ENCODE measurements around the gene MICU2. TPM values are rescaled to one million over a fixed set of nuclear protein-coding genes. Genes with fewer than 3 reads are reported as not detected.

The MICU2 gene
- total RNA-seq, 2 experiments from 2014 or later: 28.0 to 30.5 TPM

GRCh38 chr13:21584973-21585592 is 18.9 kb downstream of the MICU2 start:
- POLR2A ChIA-PET: no interaction called here
- DNase-seq (no peak), ATAC-seq (no peak)
- Mint-ChIP-seq H3K4me3 (no peak overlapping the region), H3K9me3 (peaks cover 9% of the 10 kb centered on the region), H3K27me3 (no peaks in the 10 kb centered on the region), H3K27ac (no peak overlapping the region), H3K4me1 (ENCODE audit: low read depth) (peaks cover 38% of the 10 kb centered on the region), H3K36me3 (ENCODE audit: low read depth) (peaks cover 24% of the 10 kb centered on the region)
- intact Hi-C loops (cut with micrococcal nuclease): no loop called here
- CTCF ChIA-PET: interaction anchor here (0.7 to 0.8 kb wide), 2 partner anchors 27 to 28 kb away, joined by 3 read pairs; no protein-coding TSS in a partner anchor
- no peak for TF ChIP-seq CTCF (IDR thresholded peaks at IDR 0.05)

GRCh38 chr13:21583478-21583877 is 20.5 kb downstream of the MICU2 start:
- no peak for DNase-seq
- ChIA-PET CTCF (no interaction called here), POLR2A (interaction anchor here (0.8 to 0.9 kb wide), 2 partner anchors 20 to 21 kb away, joined by 3 read pairs; partner anchors contain the start of gene MICU2)
- Mint-ChIP-seq H3K27me3 (no peaks in the 10 kb centered on the region), H3K4me3 (no peak overlapping the region), H3K36me3 (ENCODE audit: low read depth) (peaks cover 19% of the 10 kb centered on the region), H3K4me1 (ENCODE audit: low read depth) (peaks cover 29% of the 10 kb centered on the region), H3K9me3 (peaks cover 7% of the 10 kb centered on the region), H3K27ac (no peak overlapping the region)
- ATAC-seq: no peak
- intact Hi-C loops (cut with micrococcal nuclease): no loop called here
- TF ChIP-seq CTCF (IDR thresholded peaks at IDR 0.05): no peak

- ChIA-PET CTCF (no interaction called here), POLR2A (interaction anchor here (0.8 to 1.1 kb wide), 2 partner anchors 16 to 23 kb away, joined by 3 read pairs; no protein-coding TSS in a partner anchor)
- H3K4me3 Mint-ChIP-seq: no peak overlapping the region
- DNase-seq (no peak), ATAC-seq (no peak)
- peak overlapping the region; percentile 3 for H3K27ac Mint-ChIP-seq
- intact Hi-C loops (cut with micrococcal nuclease): no loop called here
- peaks cover 38% of the 10 kb centered on the region for H3K4me1 Mint-ChIP-seq (ENCODE audit: low read depth)
- TF ChIP-seq CTCF (IDR thresholded peaks at IDR 0.05): no peak
- peaks cover 19% of the 10 kb centered on the region for H3K36me3 Mint-ChIP-seq (ENCODE audit: low read depth)
- H3K9me3 Mint-ChIP-seq: peaks cover 7% of the 10 kb centered on the region
- H3K27me3 Mint-ChIP-seq: no peaks in the 10 kb centered on the region
Observed at GRCh38 chr13:21580736-21581135, 23.2 kb downstream of the MICU2 start.

- peaks cover 19% of the 10 kb centered on the region for H3K36me3 Mint-ChIP-seq (ENCODE audit: low read depth)
- peak overlapping the region; percentile 78 for H3K27ac Mint-ChIP-seq
- peaks cover 7% of the 10 kb centered on the region for H3K9me3 Mint-ChIP-seq
- peaks cover 44% of the 10 kb centered on the region for H3K4me1 Mint-ChIP-seq (ENCODE audit: low read depth)
- DNase-seq (no peak), ATAC-seq (peak; percentile 92)
- no peaks in the 10 kb centered on the region for H3K27me3 Mint-ChIP-seq
- TF ChIP-seq CTCF (IDR thresholded peaks at IDR 0.05): no peak
- intact Hi-C loops (cut with micrococcal nuclease): no loop called here
- CTCF ChIA-PET: no interaction called here
- H3K4me3 Mint-ChIP-seq: peak overlapping the region; percentile 32
- POLR2A ChIA-PET: no interaction called here
Observed at GRCh38 chr13:21579754-21580316, 24.1 kb downstream of the MICU2 start.

- POLR2A ChIA-PET: no interaction called here
- CTCF ChIA-PET: interaction anchor here (3.3 kb wide), 1 partner anchor 21 kb away, joined by 10 read pairs; no protein-coding TSS in a partner anchor
- no peak overlapping the region for H3K4me3 Mint-ChIP-seq
- H3K36me3 Mint-ChIP-seq (ENCODE audit: low read depth): peaks cover 14% of the 10 kb centered on the region
- DNase-seq: no peak
- H3K27me3 Mint-ChIP-seq: no peaks in the 10 kb centered on the region
- ATAC-seq: no peak
- H3K9me3 Mint-ChIP-seq: peaks cover 5% of the 10 kb centered on the region
- TF ChIP-seq CTCF (IDR thresholded peaks at IDR 0.05): no peak
- H3K4me1 Mint-ChIP-seq (ENCODE audit: low read depth): peaks cover 52% of the 10 kb centered on the region
- intact Hi-C loops (cut with micrococcal nuclease): no loop called here
- no peak overlapping the region for H3K27ac Mint-ChIP-seq
Observed at GRCh38 chr13:21578748-21579147, 25.2 kb downstream of the MICU2 start.

All from activated CD8-positive, alpha-beta T cell treated with anti-CD3 and anti-CD28 coated beads for 36 hours (primary cell).